Stimulated activated CD4-positive, alpha-beta T cell treated with anti-CD3 and anti-CD28 coated beads, Interleukin-4, amount 100 ng/mL, for 48 hours (primary cell): ENCODE results near the gene PITPNB.

Experiments used
- DNase-seq, 2 donors: peaks; one replicate each; pipeline ENCODE4 v3.0.0-alpha.2; 2020; ENCODE audit warnings: low read depth in 2 of 2

PITPNB gene

DNA sequence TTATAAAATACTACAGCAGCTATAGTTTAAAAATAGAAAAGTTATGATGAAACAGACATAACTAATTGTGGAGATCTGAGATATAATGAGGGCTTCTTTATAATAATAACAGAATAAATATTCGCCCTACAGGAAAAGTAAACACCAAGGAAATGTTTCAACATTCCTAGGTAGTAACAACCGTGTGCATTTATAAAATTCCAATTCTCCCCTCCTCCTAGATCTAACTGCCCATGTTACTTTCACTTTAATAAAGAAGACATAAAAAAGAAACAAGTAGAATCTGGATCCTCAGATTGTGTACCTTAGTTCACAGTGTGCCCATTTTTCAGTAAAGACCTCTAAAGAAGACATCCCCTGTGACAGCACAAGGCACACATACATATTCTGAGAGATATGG, 59.7 kb downstream of the PITPNB start:
- no peak for DNase-seq

DNA sequence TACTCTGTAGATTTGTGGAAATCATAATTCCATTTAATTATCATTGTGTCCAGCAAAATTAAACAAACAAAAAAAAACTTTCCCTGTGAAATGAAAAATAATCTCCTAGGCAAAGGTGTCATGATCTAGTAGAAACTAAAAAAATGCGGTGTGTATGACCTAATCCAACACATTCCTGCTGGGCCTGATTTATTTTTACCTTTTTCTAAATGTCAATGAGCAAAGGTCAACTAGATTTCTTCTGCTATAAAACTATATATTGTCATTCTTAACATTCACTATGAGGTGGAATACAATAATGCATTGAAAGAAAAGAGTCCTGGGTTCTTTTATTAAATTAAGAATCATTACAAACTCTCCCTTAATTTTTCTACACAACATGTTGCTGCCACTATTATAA, 60.4 kb downstream of the PITPNB start:
- DNase-seq, result no peak

DNA sequence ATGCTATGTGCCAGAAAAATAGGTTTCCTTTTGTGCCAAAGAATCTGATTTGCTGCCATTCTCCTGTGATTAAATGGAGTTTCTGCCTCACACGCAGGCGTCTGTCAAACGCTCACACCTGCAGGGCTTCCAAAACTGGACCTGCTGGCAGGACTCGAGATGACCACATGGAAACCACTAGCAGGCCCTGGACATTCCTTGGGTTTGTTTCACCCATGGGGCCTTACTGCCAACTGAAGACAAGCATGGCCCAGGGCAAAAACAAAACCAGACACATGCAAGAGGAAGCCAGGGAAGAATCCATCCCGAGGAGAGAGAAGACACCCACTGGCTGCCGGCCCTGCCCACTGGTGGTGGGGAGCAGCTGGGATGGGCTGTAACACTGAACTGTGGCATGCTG, 61.6 kb downstream of the PITPNB start:
- DNase-seq, result no peak

DNA sequence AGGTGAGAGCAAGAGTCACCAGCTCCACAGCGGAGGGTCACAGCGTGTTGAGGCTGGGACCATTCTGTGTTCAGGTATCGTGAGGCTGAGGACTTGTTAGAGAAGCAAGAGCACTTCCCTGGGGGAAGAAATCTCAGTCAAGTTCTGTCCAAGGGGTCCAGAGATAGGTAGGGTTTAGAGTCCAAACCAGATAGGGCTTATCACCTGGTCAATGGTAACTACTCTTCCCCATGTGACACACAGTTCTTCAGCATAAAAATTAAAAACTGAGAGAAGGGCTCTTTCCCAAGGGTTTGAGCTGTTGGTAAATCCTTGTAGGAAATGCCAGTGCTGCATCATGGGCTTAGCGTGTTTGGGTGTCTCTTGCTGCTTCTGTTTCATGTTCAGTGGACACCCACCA, 62.7 kb downstream of the PITPNB start:
- no peak for DNase-seq

DNA sequence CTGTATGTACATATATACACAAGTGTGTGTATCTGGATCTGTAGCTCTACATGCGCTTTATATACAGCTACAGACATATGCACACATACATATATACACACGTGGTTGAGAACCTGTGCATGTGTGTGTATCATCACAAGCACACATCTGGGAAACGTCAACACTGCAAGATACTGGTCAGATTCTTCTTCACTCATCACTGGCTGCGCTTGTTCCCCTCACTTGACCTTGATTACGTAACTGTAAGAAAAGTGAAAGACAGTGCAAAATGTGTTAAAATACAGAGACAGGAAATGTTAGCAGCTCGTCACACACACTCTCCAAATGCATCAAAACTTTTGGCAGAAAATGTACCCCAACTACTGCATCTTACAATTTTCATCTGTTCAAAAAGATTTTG, 65.6 kb downstream of the PITPNB start:
- no peak for DNase-seq

DNA sequence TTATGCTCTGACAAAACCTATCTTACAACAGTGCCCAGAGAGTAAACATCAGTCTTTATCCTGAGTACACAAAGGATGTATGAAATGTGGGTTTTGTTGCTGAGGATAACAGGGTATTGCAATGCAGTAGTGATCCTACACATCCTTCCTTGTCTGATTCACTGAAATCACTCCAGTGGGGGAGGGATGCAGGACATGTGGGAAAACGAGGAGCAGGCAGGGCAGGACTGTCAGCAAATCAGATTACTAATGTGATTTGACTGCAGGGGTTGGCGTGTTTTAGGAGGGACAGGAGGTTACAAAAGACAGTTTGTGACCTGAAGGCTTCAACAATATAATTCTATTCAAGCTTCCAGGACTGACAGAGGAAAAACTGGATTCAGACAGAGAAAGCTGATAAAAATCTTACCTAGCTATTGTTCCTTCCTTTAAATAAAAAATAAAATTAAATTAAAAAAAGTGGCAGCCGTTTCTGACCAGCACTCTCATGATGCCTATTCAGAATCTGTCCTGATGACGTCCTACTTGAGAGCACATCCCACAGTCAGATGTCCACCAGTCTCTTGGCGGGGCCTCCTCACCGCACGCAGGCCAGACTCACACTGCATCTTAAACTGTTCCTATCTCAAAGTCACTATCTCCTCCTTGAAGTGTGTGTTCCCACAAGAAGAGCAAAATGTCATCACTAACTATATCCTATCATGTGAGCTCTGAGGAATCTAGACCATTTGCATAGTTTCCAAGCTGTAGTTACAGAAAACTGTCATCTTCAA, 66.9 kb downstream of the PITPNB start:
- no peak for DNase-seq

DNA sequence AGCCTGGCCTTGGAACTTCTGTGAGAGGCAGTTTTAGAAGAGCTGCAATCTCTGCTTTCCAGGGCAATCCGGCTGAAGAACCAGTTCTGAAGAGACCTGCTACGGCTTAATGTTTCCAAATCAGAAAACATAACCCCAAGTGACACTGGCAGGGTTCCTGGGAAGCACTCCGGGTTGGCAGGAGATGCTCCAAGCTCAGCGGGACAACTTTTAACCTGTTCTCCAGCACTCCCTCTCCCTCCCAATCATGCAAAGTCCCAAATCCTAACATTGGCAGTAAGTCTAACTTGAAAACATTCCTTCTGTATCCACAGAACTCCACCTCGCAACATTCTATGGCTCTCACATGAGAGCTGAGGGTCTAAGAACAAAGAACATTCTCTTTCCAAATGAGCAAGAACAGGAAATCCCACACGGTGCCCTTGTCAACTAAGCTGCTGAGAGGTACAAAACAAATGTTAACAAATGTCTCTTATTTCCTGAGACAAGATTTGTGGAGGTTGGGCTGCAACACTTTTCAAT, 69.0 kb downstream of the PITPNB start:
- DNase-seq, result no peak

DNA sequence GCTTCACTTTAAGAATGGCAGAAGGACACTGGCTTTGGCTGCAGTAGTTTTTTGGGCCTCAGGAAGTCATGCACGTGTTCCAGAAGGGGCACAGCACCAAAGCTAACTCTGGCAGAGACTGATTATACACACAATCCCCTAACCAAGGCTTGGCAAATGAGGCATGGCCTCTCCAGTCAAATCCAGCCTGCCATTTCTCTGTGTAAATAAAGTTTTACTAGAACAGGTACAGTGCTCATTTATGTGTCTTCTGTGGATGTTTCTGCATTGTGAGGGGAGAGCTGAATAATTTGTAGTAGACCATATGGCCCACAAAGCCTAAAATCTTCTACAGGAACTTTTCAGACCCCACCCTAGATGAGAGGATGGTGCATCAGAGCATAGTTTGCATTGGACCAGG, 71.1 kb downstream of the PITPNB start:
- no peak for DNase-seq

DNA sequence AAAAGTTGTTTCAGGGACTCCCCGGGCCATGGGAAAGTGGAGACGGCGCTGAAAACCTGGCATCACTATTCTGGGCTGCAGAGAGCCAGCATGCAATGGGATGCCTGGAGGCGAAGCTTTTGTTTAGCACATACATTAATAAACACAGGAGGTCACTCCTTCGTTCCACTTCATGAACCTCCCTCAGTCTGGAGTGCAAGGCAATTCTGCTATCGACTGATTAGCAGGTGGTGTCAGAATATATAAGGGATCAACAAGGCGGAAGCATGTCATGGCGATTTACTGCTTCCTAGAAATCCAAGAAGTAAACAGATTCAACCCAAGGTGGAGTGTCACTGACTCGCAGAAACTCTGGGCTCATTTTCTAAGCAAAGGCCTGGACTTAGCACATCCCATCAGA, 72.1 kb downstream of the PITPNB start:
- no peak for DNase-seq

DNA sequence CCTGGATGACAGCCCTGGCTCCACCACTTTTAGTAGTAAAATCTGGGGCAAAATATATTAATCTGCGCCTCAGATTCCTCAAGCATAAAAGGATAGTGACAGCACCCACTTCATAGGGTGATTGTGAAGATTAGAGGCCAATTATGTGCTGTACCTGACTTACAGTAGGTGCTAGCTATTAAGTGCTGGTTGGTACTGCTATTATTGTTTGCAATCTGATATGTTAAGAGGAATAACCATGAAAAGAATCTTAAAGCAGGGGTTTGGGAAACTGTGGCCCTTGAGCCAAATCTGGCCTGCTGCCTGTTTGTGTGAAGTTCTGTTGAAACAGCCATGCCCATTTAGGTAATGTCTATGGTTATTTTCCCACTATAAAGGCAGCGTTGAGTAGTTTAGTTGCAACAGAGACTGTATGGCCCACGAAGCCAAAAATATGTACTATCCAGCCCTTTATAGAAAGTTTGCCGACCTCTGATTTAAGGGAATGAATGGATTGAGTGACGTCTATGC, 72.8 kb downstream of the PITPNB start:
- no peak for DNase-seq

DNA sequence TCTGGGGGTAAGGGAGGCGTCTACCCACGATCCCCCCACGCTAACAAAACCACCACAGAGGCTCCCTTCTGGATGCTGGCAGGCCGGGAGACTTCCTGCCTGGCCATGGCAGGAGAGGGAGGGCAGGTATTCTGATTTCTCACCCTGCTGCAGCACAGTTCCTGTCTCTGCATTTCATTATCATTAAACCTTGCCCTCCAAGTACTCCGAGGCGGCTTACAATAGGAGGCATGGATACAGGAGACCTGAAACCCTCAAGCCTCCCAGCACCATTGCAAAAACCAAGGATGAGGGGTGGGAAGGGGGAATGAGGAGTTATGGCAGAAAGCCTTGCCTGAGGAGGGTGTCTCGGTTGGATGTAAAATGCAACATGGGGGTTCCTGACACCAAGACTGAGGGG, 73.4 kb downstream of the PITPNB start:
- DNase-seq, result no peak

DNA sequence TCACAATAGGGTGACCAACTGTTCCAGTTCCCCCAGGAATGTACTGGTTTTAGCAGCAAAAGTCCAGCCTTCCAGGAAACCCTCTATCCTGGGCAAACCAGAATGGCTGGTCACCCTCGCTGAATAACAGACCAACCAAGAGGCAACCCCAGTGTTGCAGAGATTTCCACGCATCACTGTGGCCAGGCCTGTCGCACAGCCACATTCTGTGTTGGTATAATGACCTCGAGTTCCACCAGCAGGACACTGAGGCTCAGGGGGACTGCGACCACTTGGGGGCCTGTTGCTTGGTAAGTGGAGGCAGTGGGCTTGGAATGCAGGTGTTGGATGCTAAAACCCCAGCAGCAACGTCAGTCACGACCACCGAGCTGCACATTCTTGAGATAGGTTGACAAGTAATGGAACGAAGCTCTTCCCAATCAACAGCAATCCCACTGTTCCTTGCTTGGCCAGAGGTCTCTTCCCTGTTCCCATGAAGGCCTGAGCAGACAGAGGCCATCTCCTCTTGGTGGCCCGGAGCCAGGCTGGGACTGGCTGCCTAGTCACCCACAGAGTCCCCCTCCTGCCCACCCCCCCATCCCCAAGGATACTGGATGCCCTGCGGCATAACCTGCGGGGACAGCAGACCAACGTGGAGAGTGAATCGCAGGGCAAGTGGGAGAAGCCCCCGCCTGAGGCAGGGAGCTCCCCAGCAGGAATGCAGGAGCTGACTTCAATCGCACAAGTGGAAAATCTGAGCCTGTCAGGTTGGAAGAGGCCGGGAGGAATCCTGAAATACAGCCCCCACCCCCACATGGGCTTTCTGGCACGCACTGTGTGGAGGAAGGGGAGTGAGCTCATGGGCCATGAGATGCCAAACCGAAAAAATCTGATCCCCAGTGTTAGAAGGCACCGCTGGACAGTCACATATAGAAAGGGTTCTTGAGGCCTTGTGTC, 74.1 kb downstream of the PITPNB start:
- DNase-seq, result no peak

DNA sequence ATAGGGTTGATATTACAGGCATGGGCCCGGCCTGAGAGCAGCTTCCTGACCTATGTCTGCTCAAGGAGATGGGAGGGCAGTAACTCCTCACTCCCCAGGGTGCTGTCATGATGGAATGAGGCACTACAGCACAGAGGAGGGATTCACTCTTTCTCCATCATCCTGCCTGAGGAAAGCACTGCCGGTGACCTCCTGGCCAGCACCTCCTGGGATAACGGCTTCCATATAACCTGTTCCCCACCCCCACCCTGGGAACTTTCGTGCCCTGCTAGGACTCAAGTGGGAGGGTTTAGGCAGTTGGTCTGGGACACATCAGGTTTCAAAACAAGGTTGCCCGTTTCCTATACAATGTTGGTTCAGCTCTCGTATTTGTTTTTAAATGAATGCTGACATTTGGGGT, 74.8 kb downstream of the PITPNB start:
- DNase-seq, result no peak

DNA sequence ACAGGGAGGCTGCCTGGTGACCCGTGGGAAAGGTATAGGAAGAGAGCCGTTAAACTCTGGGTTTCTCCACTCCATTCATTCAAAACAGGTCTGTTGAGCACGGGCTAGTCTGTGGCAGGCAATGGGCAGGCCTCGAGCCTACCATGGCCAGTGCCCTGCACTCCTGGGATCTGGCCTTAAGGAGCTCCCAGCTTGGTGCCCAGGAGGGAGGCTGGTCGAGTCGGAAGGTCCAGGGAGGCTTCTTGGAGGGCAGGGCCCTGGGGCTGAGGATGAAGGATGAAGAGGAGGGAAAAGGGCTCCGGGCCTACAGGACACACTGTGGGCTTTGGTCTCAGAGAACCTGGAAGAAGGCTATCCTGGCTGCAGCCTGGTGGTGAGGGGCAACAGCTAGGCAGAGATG, 75.6 kb downstream of the PITPNB start:
- no peak for DNase-seq

DNA sequence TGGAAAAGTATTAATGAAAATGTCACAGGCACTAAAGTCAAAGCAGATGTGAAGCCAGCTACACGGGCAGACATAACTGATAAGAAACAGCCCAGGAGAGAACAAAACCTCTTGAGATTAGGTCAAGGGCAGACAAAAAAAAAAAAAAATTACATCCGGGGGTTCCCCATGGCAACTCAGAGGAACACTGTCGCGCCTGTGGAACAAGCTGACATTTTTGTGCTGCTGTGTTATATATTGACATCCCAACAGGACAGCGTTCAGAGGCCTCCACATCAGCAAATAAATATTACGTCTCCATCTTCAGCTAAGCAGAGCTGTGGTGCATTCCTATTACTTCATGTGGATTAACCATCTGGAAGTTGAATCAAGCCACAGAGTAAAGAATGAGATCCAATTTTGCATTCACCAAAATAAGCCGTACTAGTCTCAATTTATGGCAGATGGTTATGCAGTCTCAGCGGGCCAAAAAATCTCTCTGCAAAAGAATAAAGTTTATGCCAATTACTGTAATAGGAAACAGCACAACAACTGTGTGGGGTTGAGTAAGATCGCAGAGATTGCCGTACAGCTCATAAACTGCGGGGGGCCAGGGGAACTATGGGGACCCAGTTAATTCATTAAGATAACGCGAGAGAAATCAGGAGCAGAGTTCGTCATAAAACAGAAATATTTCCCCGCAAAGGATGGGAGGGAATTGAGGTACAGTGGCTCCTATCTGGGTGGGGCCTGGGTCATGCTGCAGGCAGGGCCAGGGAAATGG, 76.2 kb downstream of the PITPNB start:
- no peak for DNase-seq

DNA sequence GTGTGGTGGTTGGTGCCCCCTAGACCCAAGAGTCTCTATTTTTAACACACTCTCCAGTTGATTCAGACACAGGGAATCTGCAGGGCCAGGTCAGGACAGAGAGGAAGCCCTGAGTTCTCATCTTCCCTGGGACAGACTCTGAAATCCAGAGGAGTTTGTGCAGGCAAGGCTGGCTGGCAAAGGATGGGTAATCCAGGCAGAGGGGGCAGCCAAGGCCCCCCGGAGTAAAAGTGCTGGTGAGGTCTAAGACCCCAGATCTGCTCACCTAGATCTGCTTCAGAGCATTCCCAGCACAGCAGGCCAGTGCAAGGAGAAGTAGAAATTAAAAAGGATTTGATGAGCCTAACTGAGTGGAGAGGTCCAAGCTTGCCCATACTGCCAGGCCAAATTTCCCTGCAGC, 76.9 kb downstream of the PITPNB start:
- DNase-seq, result no peak

DNA sequence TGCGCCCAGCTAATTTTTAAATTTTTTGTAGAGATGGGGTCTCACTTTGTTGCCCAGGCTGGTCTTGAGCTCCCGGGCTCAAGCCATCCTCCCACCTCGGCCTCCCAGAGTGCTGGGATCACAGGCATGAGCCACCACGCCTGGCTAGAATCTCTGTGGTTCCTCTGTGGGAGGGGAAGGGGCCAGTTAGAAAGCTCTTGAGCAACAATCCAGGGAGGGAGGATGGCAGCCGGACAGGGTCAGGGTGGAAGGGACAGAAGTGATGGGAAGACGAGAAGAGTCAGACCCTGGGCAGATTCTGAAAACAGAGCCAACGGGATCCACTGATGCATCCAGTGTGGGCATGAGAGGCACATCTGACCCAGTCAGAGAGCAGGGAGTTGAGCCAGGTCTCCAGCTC, 78.6 kb downstream of the PITPNB start:
- no peak for DNase-seq

DNA sequence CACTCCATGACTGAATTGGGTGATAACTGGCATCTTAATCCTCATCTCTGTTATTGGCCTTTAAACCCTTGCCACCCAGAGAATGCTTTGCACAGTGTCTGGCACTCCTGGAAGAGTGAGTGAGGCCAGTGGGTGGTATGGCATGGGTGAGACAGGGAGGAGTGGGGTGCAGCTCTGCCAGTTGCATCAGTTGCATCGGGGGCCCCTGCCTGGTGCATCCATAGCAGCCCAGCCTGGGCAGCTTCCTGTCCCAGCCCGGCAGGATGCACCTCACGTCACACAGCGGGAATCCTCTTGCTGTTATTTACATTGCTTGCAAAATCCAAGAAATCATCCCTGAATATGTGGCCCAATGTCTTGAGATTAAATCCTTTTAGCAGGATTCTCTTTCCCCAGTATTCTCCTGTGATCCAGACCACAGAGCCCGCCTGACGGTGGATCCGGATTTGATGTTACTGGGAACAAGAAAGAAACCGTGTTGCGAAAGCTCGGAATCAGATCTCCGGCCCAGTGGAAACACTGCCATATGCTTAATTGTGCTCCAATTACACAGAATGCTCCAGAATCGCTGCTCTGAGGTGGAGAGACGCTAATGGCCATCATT, 79.9 kb downstream of the PITPNB start:
- DNase-seq, result no peak

DNA sequence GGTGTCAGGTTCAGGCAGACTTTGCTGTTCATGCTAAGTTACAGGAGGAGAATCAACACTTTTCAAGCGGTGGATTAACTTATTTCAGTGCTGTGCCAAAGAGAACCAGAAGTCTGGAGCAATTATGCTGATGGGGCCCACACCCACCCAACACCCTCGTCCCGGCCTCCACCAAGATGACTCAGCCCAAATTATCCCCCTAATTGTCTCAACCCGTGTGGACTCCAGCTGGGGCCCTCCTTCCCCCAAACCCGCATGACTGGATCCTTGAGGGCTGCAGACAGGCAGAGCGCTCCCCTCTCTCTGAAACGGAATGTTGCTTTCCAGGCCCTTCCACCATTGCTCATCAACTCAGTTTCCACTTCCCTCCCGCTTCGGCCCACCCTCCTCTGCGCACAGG, 82.9 kb downstream of the PITPNB start:
- DNase-seq, result no peak

DNA sequence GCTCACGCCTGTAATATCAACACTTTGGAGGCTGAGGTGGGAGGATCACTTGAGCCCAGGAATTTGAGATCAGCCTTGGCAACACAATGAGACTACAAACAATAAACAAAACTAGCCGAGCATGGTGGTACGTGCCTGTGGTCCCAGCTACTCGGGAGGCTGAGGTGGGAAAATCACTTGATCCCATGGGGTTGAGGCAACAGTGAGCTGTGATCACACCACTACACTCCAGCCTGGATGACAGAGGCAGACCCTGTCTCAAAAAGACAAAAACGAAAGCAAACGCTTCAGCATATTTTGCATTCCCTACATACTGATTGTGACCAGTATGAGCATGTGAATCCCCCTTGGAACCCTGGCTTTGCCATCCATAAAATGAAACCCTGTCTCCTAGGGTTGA, 83.6 kb downstream of the PITPNB start:
- no peak for DNase-seq

DNA sequence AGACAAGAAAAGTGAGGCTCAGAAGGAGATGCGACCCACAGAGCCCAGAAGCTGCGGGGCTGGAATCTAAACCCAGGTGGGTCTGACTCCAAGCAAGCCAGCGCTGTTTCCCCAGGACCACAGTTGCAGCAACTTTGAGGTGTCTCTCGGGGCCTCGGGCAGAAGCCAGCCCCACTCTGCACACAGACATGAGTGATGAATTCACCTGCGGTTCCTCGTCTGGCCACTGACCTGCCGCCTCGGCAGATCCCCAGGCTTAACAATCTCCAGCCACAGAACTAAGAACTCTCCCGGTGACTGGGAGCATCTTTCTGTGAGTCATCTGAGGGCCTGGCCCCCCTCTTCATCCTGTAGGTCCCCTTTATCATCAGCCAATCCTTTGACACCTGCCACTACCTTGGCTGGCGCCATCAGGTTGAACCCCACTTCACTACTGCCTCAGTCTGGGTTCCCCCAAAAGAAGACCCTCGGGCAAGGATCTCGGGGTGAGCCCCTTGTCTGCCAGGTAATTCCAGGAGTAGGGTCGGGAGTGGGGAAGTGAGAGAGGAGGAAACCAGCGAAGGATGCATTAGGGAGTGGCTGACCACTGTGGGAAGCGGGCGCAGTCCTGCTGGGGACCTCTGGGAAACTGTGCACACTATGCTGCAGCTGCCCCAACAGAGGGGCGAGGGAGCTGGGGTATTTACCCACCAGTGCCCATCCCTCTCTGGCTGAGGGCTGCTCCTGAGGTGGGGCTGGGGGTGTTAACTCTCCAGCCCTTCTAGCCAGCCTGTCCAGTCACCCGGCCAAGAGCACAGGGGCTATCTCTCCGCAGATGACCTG, 84.5 kb downstream of the PITPNB start:
- DNase-seq, result no peak
